Sigmoid colon (tissue), 4 donors: ENCODE results near the gene TSPO2.
"Not testable (repeated sequence)": the region's sequence is repeated elsewhere in the genome, so short reads cannot be mapped to it uniquely, and the experiment has no call there.

Experiments
- CTCF ChIP-seq, 4 experiments: fragments of 450-650 bp in 3 of 4; fragments of 200-600 bp in 1 of 4; IDR thresholded peaks; one replicate each; pipeline ENCODE4 v1.5.1; 2016 to 2019; ENCODE audit warnings: antibody characterized with exemption in 4 of 4, mild to moderate bottlenecking in 3 of 4, moderate library complexity in 2 of 4
- EP300 ChIP-seq, 4 donors: sonication (generic); formaldehyde crosslinking; IDR thresholded peaks; one replicate each; pipeline ENCODE4 v1.6.1; 2017; ENCODE audit warnings: antibody characterized with exemption in 4 of 4
- POLR2A ChIP-seq, 2 donors: fragments of 450-650 bp; IDR thresholded peaks; one replicate each; pipeline ENCODE4 v1.6.1; 2016; ENCODE audit warnings: antibody characterized with exemption in 2 of 2, mild to moderate bottlenecking in 2 of 2, moderate library complexity in 2 of 2
- POLR2AphosphoS5 ChIP-seq, 4 donors: sonication (generic); formaldehyde crosslinking; IDR thresholded peaks; one replicate each; pipeline ENCODE4 v1.6.1; 2017; ENCODE audit warnings: antibody characterized with exemption in 4 of 4

GRCh38 chr6:41006217-41006616 is 36.0 kb upstream of the TSPO2 start:
- TF ChIP-seq POLR2AphosphoS5, EP300, POLR2A (IDR thresholded peaks at IDR 0.05): not testable (repeated sequence)
- TF ChIP-seq CTCF (IDR thresholded peaks at IDR 0.05) = peak; percentile 34 to 49 (median 42)
